ENCODE results near the gene AP1G2. TPM values are rescaled to one million over a fixed set of nuclear protein-coding genes. Genes with fewer than 3 reads are reported as not detected.

AP1G2 gene
- total RNA-seq, 1 donor from 2014 or later, result 128 TPM

GRCh38 chr14:23577004-23577681 lies 9.6 kb upstream of the AP1G2 start:
- no peak for TF ChIP-seq CTCF (IDR thresholded peaks at IDR 0.05)
- ATAC-seq, result peak; percentile 54
- intact Hi-C loops (cut with DNase I), result no loop called here
- no peak for DNase-seq
- Histone ChIP-seq H3K27me3 (peaks cover 40% of the 10 kb centered on the region), H3K4me1 (peaks cover 16% of the 10 kb centered on the region), H3K9me3 (no peaks in the 10 kb centered on the region), H3K27ac (no peak overlapping the region), H3K36me3 (no peaks in the 10 kb centered on the region), H3K4me3 (peak overlapping the region; percentile 14)

DNA sequence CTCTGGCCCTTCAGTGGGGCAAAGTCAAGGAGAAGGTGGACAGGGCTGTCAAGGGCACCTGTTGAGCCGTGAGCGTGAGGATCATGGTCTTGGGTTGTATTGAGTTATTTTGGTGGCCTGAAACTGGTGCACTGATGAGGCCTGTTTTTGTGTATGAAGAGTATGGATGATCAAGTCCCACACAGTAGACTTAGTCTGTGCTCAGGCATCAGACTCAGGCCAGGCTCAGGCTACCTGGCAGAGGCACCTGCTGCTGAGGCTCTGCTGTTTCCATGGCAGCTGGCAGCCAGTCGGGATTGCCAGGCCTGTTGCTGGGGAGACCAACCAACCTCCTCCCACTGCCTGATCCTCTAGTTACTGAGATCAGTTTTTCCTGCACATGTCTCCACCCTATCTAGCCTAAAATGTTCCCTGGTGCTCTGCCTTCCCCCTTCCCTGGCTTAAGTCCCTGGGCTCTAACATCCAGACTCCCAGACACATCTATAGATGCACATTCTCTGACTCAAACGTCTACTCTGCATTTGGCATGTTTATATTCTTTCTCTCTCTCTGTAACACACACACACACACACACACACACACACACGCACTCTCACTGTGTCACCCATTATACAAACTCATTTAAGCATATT lies 5.9 kb upstream of the AP1G2 start:
- ATAC-seq (no peak), DNase-seq (no peak)
- intact Hi-C loops (cut with DNase I), result no loop called here
- peaks cover 23% of the 10 kb centered on the region for H3K4me1 ChIP-seq
- H3K27ac ChIP-seq, result no peak overlapping the region
- peaks cover 36% of the 10 kb centered on the region for H3K27me3 ChIP-seq
- H3K4me3 ChIP-seq, result no peak overlapping the region
- no peaks in the 10 kb centered on the region for H3K9me3 ChIP-seq
- no peak for TF ChIP-seq CTCF (IDR thresholded peaks at IDR 0.05)
- no peaks in the 10 kb centered on the region for H3K36me3 ChIP-seq

DNA sequence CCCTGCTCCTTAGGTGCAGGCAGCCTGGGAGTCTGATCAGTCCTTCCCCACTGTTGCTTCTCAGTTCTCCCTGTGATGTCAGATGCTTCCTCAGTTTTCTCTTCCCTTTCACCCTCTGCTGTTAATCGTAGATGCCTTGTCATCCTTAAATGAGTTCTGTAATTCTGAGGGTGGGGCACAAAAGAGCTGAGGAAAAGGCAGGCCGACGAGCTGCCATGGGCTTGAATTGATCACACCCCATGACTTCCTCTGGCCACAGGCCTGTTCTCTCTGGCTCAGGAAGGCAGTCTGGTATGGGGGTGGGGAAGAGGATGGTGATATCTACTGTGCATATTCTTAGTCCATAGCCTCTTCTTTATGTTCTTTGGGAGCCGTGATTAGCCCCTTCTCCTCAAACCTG lies 5.2 kb upstream of the AP1G2 start:
- DNase-seq, result peak; percentile 59
- Histone ChIP-seq H3K9me3 (no peaks in the 10 kb centered on the region), H3K4me3 (no peak overlapping the region), H3K27me3 (peaks cover 32% of the 10 kb centered on the region), H3K36me3 (no peaks in the 10 kb centered on the region), H3K4me1 (peaks cover 28% of the 10 kb centered on the region), H3K27ac (peak overlapping the region; percentile 72)
- ATAC-seq, result peak; percentile 61
- intact Hi-C loops (cut with DNase I), result no loop called here
- TF ChIP-seq CTCF (IDR thresholded peaks at IDR 0.05), result no peak

DNA sequence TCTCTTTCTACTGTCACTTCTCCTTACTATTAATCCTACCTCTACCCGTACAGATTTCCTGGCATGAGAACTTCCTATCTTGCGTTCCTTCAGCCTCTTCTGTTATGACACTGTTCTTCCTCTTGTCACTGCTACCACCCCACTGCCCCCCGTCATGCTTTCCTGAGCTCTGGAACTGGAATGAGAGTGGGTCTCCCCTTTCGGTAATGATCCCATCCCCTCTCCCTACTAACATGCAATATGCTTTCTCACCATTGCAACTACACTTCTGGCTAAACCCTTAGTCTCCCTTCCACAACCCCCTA lies 4.9 kb upstream of the AP1G2 start:
- DNase-seq (no peak), ATAC-seq (no peak)
- H3K9me3 ChIP-seq, result no peaks in the 10 kb centered on the region
- H3K4me3 ChIP-seq, result no peak overlapping the region
- peaks cover 28% of the 10 kb centered on the region for H3K27me3 ChIP-seq
- no peaks in the 10 kb centered on the region for H3K36me3 ChIP-seq
- no peak for TF ChIP-seq CTCF (IDR thresholded peaks at IDR 0.05)
- H3K4me1 ChIP-seq, result peaks cover 29% of the 10 kb centered on the region
- peak overlapping the region; percentile 72 for H3K27ac ChIP-seq
- intact Hi-C loops (cut with DNase I), result no loop called here

GRCh38 chr14:23571701-23572523 lies 4.3 kb upstream of the AP1G2 start:
- H3K4me1 ChIP-seq, result peaks cover 25% of the 10 kb centered on the region
- peak overlapping the region; percentile 72 for H3K27ac ChIP-seq

More at GRCh38 chr14:23571701-23572523, 4.3 kb upstream of the AP1G2 start:
- Histone ChIP-seq H3K4me3 (no peak overlapping the region), H3K9me3 (no peaks in the 10 kb centered on the region), H3K27me3 (peaks cover 23% of the 10 kb centered on the region), H3K36me3 (no peaks in the 10 kb centered on the region)
- DNase-seq (peak; percentile 57), ATAC-seq (no peak)
- intact Hi-C loops (cut with DNase I), result no loop called here
- no peak for TF ChIP-seq CTCF (IDR thresholded peaks at IDR 0.05)

Data from upper lobe of right lung (tissue), 1 donor.